CD4-positive, alpha-beta T cell treated with Interferon alpha-2 for 1 hour (primary cell): ENCODE results near the gene TRIM26.
"Not testable (repeated sequence)": the region's sequence is repeated elsewhere in the genome, so short reads cannot be mapped to it uniquely, and the experiment has no call there.

Experiments used
- DNase-seq, 2 donors: peaks; one replicate each; pipeline ENCODE4 v3.0.0-alpha.2; 2020 to 2022

The TRIM26 gene

GRCh38 chr6:30169658-30170614 lies 43.3 kb downstream of the TRIM26 start:
- DNase-seq: peak in 1 of 2 donors; percentile 57

- DNase-seq: no peak
These were observed 44.5 kb downstream of the TRIM26 start for GRCh38 chr6:30168741-30169140.

GRCh38 chr6:30167101-30167500 lies 46.1 kb downstream of the TRIM26 start:
- DNase-seq: peak in 1 of 2 donors; percentile 31

GRCh38 chr6:30165238-30165637 lies 48.0 kb downstream of the TRIM26 start:
- not testable (repeated sequence) for DNase-seq

- no peak for DNase-seq
These were observed 48.5 kb downstream of the TRIM26 start for GRCh38 chr6:30164714-30165113.

- DNase-seq: no peak
These were observed 49.1 kb downstream of the TRIM26 start for GRCh38 chr6:30163918-30164654.

GRCh38 chr6:30163090-30163917 lies 49.9 kb downstream of the TRIM26 start, which contains the start of gene TRIM15:
Gene TRIM15, plus strand, starts transcription at chr6:30163546. Its CDS starts 139 bp downstream, at chr6:30163685.
- peak in 1 of 2 donors; percentile 36 for DNase-seq

- no peak for DNase-seq
These were observed 50.7 kb downstream of the TRIM26 start for GRCh38 chr6:30162265-30163089.

- DNase-seq: no peak
These were observed 52.2 kb downstream of the TRIM26 start, which contains the start of gene TRIM10 for GRCh38 chr6:30160785-30161531. Gene TRIM10, minus strand, starts transcription at chr6:30161211. Its CDS starts 353 bp downstream, at chr6:30160858.

GRCh38 chr6:30160008-30160784 lies 53.0 kb downstream of the TRIM26 start:
- no peak for DNase-seq

- no peak for DNase-seq
These were observed 54.6 kb downstream of the TRIM26 start for GRCh38 chr6:30158475-30159040.

- no peak for DNase-seq
These were observed 55.2 kb downstream of the TRIM26 start for GRCh38 chr6:30157999-30158398.

- DNase-seq: no peak
These were observed 55.6 kb downstream of the TRIM26 start for GRCh38 chr6:30157581-30157980.

- no peak for DNase-seq
These were observed 56.4 kb downstream of the TRIM26 start for GRCh38 chr6:30156774-30157173.

- no peak for DNase-seq
These were observed 57.0 kb downstream of the TRIM26 start for GRCh38 chr6:30156262-30156599.

- DNase-seq: no peak
These were observed 57.5 kb downstream of the TRIM26 start for GRCh38 chr6:30155520-30156261.

- no peak for DNase-seq
These were observed 58.3 kb downstream of the TRIM26 start for GRCh38 chr6:30154709-30155519.

GRCh38 chr6:30154061-30154460 lies 59.1 kb downstream of the TRIM26 start:
- no peak for DNase-seq
